Measurements from ENCODE around the gene PRR7. TPM values are rescaled to one million over a fixed set of nuclear protein-coding genes. Genes with fewer than 3 reads are reported as not detected.

PRR7 gene
- total and polyA plus RNA-seq, 2 experiments from 2014 or later, result 7.6 to 9.7 TPM

DNA sequence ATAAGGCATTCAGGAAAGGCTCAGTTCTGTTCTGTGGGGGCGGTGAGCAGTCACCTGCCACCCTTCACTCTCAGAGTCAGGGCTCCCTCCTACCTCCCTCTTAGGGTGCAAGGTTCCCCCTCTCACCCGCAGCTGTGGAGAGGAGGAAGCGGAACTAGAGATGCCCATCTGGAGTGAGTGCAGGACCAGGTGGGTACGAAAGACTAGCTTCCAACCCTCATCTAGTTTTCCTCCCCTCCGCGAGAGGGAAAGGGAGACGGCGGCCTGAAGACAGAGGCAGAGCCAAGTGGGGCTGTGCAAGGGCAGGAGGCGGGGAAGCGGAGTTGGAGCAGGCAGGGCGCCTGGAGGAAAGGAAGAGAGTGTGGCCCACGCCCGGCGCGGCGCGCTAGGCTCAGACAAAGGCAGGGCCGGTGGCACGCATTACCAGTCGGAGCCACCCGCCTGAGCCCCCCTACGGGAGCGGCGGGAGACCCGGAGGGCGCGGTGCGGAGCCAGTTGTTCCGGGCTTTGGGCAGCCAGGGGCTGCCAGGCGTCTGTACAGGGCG is 7.3 kb downstream of the PRR7 start:
- no peak overlapping the region for H2AFZ ChIP-seq
- peaks cover 19% of the 10 kb centered on the region for H3K4me1 ChIP-seq (ENCODE audit: insufficient read depth)
- DNase-seq (ENCODE audit: low spot score) (peak; percentile 53), ATAC-seq (peak; percentile 1)
- H3K4me3 Mint-ChIP-seq, result peak overlapping the region; percentile 85
- H3K27ac ChIP-seq (ENCODE audit: low read depth), result no peak overlapping the region
- H3K36me3 Mint-ChIP-seq (ENCODE audit: low read depth), result peaks cover 21% of the 10 kb centered on the region
- peak overlapping the region; percentile 96 for H3K4me2 ChIP-seq
- peaks cover 8% of the 10 kb centered on the region; the same call in 1 of the 2 replicates for H3K36me3 ChIP-seq (ENCODE audit: insufficient read depth)
- H3K4me1 Mint-ChIP-seq, result peaks cover 26% of the 10 kb centered on the region
- peaks cover 35% of the 10 kb centered on the region for H3K27me3 Mint-ChIP-seq (ENCODE audit: insufficient read depth, low read depth, poor library complexity)
- H3F3A ChIP-seq (replicated peaks; ENCODE audit: low read depth), result peaks cover 40% of the 10 kb centered on the region
- no peaks in the 10 kb centered on the region for H3K9me2 ChIP-seq (ENCODE audit: insufficient read depth)
- H3K9me3 Mint-ChIP-seq, result peaks cover 3% of the 10 kb centered on the region; the same call in 2 of the 3 replicates
- TF ChIP-seq, protein P1, sequence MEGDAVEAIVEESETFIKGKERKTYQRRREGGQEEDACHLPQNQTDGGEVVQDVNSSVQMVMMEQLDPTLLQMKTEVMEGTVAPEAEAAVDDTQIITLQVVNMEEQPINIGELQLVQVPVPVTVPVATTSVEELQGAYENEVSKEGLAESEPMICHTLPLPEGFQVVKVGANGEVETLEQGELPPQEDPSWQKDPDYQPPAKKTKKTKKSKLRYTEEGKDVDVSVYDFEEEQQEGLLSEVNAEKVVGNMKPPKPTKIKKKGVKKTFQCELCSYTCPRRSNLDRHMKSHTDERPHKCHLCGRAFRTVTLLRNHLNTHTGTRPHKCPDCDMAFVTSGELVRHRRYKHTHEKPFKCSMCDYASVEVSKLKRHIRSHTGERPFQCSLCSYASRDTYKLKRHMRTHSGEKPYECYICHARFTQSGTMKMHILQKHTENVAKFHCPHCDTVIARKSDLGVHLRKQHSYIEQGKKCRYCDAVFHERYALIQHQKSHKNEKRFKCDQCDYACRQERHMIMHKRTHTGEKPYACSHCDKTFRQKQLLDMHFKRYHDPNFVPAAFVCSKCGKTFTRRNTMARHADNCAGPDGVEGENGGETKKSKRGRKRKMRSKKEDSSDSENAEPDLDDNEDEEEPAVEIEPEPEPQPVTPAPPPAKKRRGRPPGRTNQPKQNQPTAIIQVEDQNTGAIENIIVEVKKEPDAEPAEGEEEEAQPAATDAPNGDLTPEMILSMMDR (conservative IDR thresholded peaks at IDR 0.05; ENCODE audit: low read depth in 2 of 2), result no peak
- no peak for TF ChIP-seq ZNF331 (CRISPR knock-in tag; IDR thresholded peaks at IDR 0.05; ENCODE audit: low read depth)
- peak; percentile 35; the same call in 1 of the 2 replicates for TF ChIP-seq POLR2AphosphoS5 (IDR thresholded peaks at IDR 0.05; ENCODE audit: low read depth)
- H3K79me2 ChIP-seq (replicated peaks; ENCODE audit: insufficient read depth), result no peaks in the 10 kb centered on the region; the same call in 1 of the 2 replicates
- peaks cover 20% of the 10 kb centered on the region for H3K27me3 ChIP-seq (ENCODE audit: insufficient read depth)
- H4K20me1 ChIP-seq (replicated peaks; ENCODE audit: insufficient read depth), result peaks cover 21% of the 10 kb centered on the region; the same call in 1 of the 2 replicates
- H3K27ac Mint-ChIP-seq, result 0 out of 2 replicates have a peak overlapping the region, but pooled peaks have one; percentile 65
- peak overlapping the region; percentile 85 for H3K4me3 ChIP-seq

DNA sequence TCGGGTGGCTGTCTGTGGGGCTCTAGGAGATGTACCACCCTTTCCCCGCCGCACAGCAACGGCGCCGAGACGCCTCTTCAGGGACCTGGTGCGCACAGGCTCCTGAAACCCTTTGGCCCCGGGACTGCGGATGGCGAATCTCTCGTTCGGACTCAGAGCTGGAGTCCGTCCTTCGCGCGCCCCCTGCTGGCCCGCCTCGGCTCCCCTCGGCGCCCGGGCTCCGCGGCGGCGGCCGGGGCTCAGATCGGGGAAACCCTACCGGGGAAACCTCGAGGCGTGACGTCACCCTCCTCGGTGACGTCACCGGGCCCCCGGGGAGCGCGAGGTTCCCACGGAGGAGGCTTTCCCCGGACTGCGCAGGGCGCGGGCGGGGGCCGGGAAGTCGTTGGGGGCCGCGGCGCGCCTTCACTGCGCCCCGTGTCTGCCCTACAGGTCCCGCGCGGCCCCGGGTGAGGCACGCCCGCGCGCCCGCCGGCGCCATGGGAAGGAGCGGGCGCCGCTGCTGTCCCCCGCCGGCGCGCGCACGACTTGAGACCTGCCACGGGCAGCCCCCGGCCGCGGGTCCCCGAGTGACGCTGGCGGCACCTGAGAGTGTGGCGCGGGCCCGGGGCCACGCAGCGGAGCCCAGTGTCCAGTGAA is 7.9 kb downstream of the PRR7 start:
- Histone ChIP-seq H3K4me1 (ENCODE audit: insufficient read depth) (peaks cover 19% of the 10 kb centered on the region), H3K36me3 (ENCODE audit: insufficient read depth) (peaks cover 8% of the 10 kb centered on the region; the same call in 1 of the 2 replicates), H3K27ac (ENCODE audit: low read depth) (no peak overlapping the region), H3K79me2 (replicated peaks; ENCODE audit: insufficient read depth) (no peaks in the 10 kb centered on the region; the same call in 1 of the 2 replicates), H2AFZ (peak overlapping the region; percentile 38; the same call in 1 of the 2 replicates), H3K27me3 (ENCODE audit: insufficient read depth) (peaks cover 19% of the 10 kb centered on the region), H3F3A (replicated peaks; ENCODE audit: low read depth) (peaks cover 41% of the 10 kb centered on the region), H3K4me3 (peak overlapping the region; percentile 85), H4K20me1 (replicated peaks; ENCODE audit: insufficient read depth) (peaks cover 21% of the 10 kb centered on the region; the same call in 1 of the 2 replicates), H3K9me2 (ENCODE audit: insufficient read depth) (no peaks in the 10 kb centered on the region), H3K4me2 (peak overlapping the region; percentile 96)
- no peak overlapping the region for H3K27ac Mint-ChIP-seq
- peaks cover 3% of the 10 kb centered on the region; the same call in 2 of the 3 replicates for H3K9me3 Mint-ChIP-seq
- peak; percentile 99 for TF ChIP-seq CREB1 (CRISPR knock-in tag; IDR thresholded peaks at IDR 0.05; ENCODE audit: low read depth)
- TF ChIP-seq, protein P1 (conservative IDR thresholded peaks at IDR 0.05; ENCODE audit: low read depth in 2 of 2), result peak; percentile 66 to 88
- TF ChIP-seq, protein P2, sequence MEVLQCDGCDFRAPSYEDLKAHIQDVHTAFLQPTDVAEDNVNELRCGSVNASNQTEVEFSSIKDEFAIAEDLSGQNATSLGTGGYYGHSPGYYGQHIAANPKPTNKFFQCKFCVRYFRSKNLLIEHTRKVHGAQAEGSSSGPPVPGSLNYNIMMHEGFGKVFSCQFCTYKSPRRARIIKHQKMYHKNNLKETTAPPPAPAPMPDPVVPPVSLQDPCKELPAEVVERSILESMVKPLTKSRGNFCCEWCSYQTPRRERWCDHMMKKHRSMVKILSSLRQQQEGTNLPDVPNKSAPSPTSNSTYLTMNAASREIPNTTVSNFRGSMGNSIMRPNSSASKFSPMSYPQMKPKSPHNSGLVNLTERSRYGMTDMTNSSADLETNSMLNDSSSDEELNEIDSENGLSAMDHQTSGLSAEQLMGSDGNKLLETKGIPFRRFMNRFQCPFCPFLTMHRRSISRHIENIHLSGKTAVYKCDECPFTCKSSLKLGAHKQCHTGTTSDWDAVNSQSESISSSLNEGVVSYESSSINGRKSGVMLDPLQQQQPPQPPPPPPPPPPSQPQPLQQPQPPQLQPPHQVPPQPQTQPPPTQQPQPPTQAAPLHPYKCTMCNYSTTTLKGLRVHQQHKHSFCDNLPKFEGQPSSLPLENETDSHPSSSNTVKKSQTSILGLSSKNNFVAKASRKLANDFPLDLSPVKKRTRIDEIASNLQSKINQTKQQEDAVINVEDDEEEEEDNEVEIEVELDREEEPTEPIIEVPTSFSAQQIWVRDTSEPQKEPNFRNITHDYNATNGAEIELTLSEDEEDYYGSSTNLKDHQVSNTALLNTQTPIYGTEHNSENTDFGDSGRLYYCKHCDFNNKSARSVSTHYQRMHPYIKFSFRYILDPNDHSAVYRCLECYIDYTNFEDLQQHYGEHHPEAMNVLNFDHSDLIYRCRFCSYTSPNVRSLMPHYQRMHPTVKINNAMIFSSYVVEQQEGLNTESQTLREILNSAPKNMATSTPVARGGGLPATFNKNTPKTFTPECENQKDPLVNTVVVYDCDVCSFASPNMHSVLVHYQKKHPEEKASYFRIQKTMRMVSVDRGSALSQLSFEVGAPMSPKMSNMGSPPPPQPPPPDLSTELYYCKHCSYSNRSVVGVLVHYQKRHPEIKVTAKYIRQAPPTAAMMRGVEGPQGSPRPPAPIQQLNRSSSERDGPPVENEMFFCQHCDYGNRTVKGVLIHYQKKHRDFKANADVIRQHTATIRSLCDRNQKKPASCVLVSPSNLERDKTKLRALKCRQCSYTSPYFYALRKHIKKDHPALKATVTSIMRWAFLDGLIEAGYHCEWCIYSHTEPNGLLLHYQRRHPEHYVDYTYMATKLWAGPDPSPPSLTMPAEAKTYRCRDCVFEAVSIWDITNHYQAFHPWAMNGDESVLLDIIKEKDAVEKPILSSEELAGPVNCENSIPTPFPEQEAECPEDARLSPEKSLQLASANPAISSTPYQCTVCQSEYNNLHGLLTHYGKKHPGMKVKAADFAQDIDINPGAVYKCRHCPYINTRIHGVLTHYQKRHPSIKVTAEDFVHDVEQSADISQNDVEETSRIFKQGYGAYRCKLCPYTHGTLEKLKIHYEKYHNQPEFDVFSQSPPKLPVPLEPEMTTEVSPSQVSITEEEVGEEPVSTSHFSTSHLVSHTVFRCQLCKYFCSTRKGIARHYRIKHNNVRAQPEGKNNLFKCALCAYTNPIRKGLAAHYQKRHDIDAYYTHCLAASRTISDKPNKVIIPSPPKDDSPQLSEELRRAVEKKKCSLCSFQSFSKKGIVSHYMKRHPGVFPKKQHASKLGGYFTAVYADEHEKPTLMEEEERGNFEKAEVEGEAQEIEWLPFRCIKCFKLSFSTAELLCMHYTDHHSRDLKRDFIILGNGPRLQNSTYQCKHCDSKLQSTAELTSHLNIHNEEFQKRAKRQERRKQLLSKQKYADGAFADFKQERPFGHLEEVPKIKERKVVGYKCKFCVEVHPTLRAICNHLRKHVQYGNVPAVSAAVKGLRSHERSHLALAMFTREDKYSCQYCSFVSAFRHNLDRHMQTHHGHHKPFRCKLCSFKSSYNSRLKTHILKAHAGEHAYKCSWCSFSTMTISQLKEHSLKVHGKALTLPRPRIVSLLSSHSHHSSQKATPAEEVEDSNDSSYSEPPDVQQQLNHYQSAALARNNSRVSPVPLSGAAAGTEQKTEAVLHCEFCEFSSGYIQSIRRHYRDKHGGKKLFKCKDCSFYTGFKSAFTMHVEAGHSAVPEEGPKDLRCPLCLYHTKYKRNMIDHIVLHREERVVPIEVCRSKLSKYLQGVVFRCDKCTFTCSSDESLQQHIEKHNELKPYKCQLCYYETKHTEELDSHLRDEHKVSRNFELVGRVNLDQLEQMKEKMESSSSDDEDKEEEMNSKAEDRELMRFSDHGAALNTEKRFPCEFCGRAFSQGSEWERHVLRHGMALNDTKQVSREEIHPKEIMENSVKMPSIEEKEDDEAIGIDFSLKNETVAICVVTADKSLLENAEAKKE (CRISPR knock-in tag; IDR thresholded peaks at IDR 0.05), result no peak
- H3K4me3 Mint-ChIP-seq, result peak overlapping the region; percentile 85
- ATAC-seq (peak; percentile 18), DNase-seq (ENCODE audit: low spot score) (peak; percentile 95)
- peaks cover 25% of the 10 kb centered on the region for H3K36me3 Mint-ChIP-seq (ENCODE audit: low read depth)
- H3K27me3 Mint-ChIP-seq (ENCODE audit: insufficient read depth, low read depth, poor library complexity), result peaks cover 35% of the 10 kb centered on the region
- H3K4me1 Mint-ChIP-seq, result peaks cover 26% of the 10 kb centered on the region

All from GM23338 (cell line).